HG02588 (cell line): ENCODE results near the gene MPPED1.

ENCODE experiments used
- ATAC-seq: cut with Tn5 transposase; IDR thresholded peaks from one replicate; pipeline ENCODE4 v1.9.1; 2021; ENCODE audit warnings: mild to moderate bottlenecking, moderate library complexity; ENCODE audit not compliant: unreplicated experiment

MPPED1 gene

GRCh38 chr22:43409800-43410199 lies 2.0 kb upstream of the MPPED1 start:
- no peak for ATAC-seq

GRCh38 chr22:43411040-43411868 lies 560 bp upstream of the MPPED1 start:
- no peak for ATAC-seq

- no peak for ATAC-seq
Measured at GRCh38 chr22:43412808-43413795, 1.3 kb downstream of the MPPED1 start.

GRCh38 chr22:43413826-43414225 lies 2.0 kb downstream of the MPPED1 start:
- ATAC-seq, result no peak

- ATAC-seq, result no peak
Measured at GRCh38 chr22:43415681-43416080, 3.9 kb downstream of the MPPED1 start.

GRCh38 chr22:43417555-43417954 lies 5.7 kb downstream of the MPPED1 start:
- no peak for ATAC-seq

- ATAC-seq, result no peak
Measured at GRCh38 chr22:43418079-43418825, 6.4 kb downstream of the MPPED1 start.

GRCh38 chr22:43419371-43420080 lies 7.7 kb downstream of the MPPED1 start:
- ATAC-seq, result no peak

- ATAC-seq, result no peak
Measured at GRCh38 chr22:43421046-43421665, 9.3 kb downstream of the MPPED1 start.

- ATAC-seq, result no peak
Measured at GRCh38 chr22:43421914-43422615, 10.3 kb downstream of the MPPED1 start.

GRCh38 chr22:43423046-43423445 lies 11.2 kb downstream of the MPPED1 start:
- no peak for ATAC-seq

GRCh38 chr22:43424201-43424600 lies 12.4 kb downstream of the MPPED1 start:
- ATAC-seq, result no peak

- no peak for ATAC-seq
Measured at GRCh38 chr22:43424666-43425630, 13.1 kb downstream of the MPPED1 start.

- ATAC-seq, result no peak
Measured at GRCh38 chr22:43425976-43426785, 14.4 kb downstream of the MPPED1 start.

GRCh38 chr22:43426816-43427215 lies 15.0 kb downstream of the MPPED1 start:
- ATAC-seq, result no peak

GRCh38 chr22:43427296-43428004 lies 15.6 kb downstream of the MPPED1 start:
- ATAC-seq, result no peak

GRCh38 chr22:43428005-43428485 lies 16.2 kb downstream of the MPPED1 start:
- no peak for ATAC-seq
